Retina (tissue), 1 donor: Measurements from ENCODE around the gene ARMC12.
"Not testable (repeated sequence)": the region's sequence is repeated elsewhere in the genome, so short reads cannot be mapped to it uniquely, and the experiment has no call there.

Experiments
- DNase-seq: peaks from one replicate; pipeline ENCODE4 v3.0.0-alpha.2; 2016

The ARMC12 gene, protein sequence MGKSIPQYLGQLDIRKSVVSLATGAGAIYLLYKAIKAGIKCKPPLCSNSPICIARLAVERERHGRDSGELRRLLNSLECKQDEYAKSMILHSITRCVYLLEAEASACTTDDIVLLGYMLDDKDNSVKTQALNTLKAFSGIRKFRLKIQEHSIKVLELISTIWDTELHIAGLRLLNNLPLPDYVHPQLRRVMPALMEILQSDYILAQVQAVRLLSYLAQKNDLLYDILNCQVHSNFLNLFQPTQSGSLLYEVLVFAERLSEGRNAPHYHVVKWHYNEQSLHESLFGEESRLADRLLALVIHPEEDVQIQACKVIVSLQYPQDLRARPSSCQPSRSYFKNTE

DNA sequence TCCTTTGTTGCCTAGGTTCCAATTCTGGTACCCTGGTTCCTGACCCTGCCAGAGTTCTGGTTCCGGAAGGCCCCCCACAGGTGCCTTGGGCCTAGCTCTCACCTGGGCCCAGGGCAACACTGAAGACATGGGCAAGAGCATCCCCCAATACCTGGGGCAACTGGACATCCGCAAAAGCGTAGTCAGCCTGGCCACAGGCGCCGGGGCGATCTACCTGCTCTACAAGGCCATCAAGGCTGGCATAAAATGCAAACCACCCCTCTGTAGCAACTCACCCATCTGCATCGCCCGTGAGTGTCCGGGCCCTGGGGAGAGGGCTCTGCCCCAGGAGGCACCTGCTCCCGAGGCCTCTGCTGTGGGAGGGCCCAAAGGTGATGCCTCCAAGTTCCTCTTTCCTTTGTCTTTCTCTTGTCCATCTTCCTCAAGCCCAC, at the start of gene ARMC12:
Gene ARMC12 (plus strand): TSS at position 51 of the 431 bp plus-strand sequence. CDS start 77 bp downstream, at position 128.
- no peak for DNase-seq

DNA sequence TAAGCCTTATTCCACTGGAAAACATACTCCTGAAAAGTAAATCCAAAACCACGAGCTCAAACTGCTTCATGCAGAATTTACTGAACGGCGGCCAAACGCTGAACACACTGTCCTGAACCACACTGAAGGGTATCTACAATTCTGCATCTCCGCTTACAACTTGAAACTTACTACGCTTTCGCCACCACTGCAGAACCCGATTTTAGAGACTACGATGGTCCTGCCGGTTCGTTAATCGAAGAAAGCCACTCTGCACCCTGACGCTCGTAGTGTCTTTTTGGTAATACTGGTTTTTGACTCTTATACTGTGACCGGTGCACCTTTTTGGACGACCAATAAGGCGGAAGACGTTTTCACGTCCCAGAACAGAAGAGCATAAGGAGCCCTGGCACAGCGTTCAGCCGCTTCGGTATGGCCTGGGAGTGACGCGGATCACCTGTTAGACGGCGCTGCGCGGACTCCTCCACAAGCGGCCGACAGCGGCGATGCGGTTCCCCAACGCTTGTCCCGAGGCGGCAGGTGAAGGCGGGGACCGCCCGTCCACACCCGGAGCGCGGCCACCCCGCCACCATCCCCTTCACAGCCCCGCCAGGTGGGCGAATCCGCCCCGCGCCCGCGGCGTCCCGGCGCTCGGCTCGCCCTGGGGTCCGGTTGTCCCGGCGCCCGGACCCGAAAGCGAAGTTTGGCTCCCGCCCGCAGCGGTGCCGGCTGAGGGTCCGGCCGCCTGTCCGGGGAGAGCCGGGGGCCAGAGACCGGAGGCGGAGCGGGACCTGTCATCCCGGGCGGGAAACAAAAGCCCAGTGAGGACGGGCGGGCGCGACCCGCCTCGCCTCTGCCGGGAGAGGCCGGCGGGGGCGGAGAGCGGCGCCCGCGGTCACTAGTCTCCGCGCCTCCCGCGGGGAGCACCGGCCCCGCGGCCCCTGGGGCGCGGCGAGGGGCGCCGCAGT, 48.9 kb upstream of the ARMC12 start:
- DNase-seq = peak; percentile 71

DNA sequence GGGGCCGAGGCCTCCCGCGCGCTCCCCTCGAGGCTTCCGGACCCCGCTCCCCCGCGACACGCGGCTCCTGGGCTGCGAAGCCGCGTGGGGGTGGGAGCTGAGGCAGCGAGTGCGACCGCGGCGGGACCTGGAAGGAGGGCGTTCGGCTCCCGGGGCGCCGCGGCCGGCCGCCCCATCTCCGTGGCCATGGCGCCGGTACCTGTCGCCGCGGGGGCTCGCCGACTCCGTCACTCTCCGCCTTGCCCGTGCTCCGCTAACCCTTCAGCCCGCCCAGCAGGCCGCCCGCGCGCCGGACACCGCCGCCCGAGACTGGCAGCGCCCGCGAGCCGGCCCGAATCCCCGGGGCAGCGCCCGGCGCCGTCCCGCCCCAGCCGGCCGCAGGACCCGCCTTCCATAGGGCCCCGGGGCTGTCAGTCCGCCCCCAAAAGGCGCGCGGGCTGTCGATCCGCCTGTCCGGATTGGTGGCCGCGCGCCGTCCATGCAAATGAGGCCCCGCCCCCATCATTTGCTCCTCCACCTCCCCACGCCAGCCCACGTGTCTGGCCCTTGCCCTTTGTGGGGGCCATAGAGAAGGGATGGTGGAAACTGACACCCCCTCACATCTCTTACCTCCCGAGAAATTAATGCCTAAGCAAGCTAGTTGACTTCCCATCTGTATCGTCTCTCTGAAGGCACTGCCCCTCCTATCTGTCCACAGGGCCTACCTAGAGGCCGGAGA, 48.1 kb upstream of the ARMC12 start, which contains the start of gene FKBP5:
Gene FKBP5 (minus strand): TSS at position 311 of the 718 bp plus-strand sequence. CDS start 46,091 bp downstream, outside the sequence.
- DNase-seq = peak; percentile 85

DNA sequence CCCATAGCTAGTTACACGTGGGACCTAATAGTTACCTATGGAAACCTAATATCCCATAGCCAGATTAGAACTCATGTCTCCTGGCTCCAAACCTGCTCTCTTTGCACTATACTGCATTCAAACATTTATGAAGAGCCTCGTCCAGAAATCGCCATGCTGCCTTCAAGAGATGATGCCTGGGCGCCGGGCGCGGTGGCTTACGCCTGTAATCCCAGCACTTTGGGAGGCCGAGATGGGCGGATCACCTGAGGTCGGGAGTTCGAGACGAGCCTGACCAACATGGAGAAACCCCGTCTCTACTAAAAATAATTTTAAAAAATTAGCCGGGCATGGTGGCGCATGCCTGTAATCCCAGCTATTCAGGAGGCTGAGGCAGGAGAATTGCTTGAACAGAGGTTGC, 46.8 kb upstream of the ARMC12 start:
- DNase-seq = not testable (repeated sequence)

DNA sequence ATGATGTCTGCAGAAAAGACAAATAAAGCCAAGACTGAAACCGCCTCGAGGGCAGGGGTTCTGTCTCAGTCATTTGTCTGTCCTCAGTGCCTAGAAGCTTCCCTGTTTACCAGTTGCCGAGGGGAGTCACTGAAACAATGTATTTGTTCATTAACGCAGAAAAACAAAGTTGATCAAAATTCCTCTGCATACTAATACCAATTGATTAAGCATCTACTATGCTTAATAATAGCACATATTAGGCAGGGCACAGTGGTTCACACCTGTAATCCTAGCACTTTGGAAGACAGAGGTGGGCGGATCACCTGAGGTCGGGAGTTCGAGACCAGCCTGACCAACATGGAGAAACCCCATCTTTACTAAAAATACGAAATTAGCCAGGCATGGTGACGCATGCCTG, 46.3 kb upstream of the ARMC12 start:
- DNase-seq = no peak

DNA sequence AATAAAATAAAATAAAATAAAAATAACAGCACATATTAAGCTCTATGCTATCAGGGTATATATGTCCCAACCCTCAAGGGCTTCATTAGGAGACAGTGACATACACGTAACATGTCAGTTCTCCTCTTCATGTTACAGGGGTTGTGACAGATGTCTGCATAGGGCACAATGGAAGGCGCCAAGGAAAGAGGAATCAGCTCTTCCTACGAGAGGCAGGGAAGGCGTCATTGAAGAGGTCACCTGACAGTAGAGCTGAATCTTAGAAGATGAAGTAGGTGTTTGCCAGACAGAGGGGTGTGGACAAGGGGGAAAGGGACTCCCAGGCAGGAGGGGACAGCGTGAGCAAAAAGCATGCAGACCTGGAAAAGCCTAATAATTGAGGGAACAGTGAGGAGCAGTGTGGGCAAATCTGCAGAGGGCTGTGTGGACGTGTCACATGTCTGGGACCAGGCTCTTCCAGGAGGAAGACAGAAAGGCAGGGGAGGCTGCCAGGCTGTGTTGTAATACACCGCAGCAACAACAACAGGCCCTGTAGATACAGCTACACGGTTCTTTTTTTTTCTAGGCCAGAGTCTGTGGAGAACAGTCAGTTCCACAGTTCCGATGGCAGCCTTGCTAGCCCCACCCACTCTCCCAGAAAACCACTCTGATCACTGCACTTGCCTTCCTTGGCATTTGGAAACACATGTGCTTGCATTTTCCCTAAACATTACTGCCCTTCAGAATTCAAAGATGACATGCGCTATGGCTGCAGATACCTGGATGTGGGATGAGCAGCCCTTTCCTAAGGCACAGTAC, 45.6 kb upstream of the ARMC12 start:
- DNase-seq = no peak

DNA sequence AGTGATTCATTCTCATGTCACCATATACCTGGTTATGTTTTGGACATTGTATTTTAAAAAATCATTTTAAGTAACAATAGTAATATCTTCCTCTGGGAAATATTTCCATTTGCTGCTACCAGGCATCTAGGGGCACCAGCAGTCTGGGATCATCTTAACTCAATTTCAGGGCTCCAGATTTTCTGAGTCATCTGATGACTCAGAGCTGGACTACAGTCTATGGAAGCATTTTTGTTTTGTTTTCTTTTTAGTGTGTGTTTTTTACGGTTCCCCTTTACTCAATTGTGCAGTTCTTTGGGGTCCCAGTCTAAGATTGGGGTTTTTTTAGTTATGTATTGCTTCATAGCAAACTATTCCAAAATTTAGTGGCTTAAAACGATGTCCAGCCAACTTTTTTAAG, 42.4 kb upstream of the ARMC12 start:
- no peak for DNase-seq

DNA sequence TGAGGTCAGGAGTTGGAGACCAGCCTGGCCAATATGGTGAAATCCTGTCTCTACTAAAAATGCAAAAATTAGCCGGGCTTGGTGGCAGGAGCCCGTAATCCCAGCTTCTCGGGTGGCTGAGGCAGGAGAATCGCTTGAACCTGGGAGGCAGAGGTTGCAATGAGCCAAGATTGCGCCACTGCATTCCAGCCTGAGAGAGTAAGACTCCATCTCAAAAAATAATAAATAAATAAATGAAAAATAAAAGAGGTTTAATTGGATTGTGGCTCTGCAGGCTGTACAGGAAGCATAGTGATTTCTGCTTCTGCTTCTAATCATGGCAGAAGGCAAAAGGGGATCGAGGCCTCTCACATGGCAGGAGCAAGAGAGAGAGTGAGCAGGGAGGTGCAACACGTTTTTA, 38.4 kb upstream of the ARMC12 start:
- DNase-seq = not testable (repeated sequence)

DNA sequence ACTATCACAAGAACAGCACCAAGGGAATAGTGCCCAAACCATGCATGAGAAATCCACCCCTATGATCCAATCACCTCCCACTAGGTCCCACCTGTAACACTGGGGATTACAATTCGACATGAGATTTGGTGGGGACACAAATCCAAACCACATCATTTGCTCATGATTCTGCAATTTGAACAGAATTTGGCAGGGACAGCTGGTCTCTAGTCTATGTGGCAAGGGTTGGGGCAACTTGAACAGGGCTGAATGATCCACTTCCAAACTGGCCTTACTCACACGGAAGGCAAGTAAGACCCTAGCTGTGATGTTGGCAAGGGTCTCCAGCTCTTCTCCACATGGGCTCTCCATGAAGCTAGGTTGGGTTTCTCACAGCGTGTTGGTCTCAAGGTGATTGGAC, 38.0 kb upstream of the ARMC12 start:
- DNase-seq = no peak

DNA sequence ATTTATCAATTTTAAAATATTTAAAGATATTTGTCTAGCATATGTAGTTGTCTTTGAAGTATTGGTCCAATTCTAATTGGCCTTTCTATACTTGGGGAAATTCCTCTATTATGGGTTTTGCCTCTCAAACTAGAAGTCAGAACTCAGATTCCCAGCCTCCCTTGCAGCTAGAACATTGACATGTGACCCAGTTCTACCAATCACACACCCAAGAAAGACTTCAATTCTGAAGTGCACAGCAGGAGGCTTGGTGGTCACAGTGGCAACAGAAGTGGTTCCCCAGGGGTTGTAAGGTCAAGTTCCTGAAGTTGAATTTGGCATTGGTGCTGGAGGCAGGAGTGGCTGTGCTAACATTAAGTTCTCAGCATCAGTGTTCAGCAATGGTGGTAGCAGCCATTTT, 33.3 kb upstream of the ARMC12 start:
- no peak for DNase-seq

DNA sequence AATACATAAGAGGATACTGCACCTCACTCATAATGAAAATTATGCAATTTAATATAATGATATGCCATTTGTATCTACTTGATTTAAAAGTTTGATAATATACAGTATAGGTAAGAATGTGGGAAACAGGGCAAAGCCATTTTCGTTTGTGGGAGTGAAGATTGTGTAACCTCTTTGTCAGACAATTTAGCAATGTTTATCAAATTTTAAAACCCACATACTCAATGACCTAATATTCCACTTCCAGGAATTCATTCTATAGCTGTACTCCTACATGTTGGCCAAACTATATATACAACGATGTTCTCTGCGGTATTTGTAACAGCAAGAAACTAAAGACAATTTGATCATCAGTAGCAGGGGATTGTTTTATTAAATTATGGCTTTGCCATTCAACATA, 30.4 kb upstream of the ARMC12 start:
- DNase-seq = no peak

DNA sequence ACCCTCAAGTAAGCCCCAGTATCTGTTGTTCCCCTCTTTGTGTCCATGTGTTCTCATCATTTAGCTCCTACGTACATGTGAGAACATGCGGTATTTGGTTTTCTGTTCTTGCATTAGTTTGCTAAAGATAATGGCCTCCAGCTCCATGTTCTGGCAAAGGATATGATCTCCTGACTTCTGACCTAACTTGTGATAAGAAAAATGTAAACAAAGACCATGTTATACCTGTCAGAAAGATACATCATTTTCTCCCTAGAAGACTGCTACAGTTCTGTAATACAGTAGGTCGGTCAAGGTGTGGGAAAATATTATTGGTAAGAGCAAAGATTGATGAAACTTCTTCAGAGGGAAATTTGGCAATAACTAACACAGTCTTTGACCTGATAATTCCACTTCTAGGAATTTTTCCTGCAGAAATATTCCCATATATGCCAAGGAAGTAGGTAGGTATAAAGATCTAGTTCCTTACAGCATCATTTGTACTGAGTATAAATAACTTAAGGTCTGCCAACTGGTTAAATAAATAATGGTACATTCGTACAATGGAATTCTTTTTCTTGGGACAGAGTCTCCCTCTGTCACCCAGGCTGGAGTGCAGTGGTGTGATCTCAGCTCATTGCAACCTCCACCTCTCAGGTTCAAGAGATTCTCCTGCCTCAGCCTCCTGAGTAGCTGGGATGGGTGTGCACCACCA, 29.0 kb upstream of the ARMC12 start:
- no peak for DNase-seq

DNA sequence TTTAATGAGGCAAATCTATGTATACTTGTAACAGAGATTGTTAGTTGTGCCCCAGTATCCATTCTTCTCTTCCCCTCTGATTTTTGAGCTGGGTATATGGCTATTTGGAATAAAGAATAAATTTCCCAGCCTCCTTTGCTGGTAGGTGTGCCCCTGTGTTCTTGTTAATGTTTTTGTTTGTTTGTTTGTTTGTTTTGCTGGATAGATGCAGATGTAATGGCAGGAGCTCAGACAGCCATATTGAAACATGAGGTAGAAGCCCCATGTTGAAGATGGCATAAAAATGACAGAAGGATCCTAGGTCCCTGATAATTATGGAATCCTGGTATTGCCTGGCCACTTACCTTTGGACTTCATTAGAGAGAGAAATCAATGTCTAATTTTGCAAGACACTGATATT, 28.2 kb upstream of the ARMC12 start:
- DNase-seq = no peak

DNA sequence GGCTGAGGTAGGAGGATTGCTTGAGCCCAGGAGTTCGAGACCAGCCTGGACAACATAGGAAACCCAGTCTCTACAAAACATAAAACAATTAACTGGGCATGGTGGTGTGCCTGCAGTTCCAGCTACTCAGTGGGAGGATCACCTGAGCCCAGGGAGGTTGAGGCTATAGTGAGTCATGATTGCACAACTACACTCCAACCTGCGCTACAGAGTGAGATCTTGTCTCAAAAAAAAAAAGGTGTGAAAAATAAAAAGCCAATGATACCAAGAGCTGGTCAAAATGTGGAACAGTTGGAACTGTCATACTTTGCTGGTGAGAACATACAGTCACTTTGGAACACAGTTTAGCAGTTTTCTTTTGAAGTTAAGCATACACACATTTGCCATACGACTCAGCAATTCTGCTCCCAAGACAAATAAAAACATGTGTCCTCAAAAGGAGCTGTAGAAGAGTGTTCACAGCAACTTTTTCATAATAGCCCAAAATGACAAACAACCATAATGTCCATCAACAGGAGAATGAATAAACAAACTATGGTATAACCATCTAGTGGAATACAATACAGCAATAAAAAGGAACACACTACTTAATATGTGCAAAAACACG, 26.5 kb upstream of the ARMC12 start:
- DNase-seq = no peak

DNA sequence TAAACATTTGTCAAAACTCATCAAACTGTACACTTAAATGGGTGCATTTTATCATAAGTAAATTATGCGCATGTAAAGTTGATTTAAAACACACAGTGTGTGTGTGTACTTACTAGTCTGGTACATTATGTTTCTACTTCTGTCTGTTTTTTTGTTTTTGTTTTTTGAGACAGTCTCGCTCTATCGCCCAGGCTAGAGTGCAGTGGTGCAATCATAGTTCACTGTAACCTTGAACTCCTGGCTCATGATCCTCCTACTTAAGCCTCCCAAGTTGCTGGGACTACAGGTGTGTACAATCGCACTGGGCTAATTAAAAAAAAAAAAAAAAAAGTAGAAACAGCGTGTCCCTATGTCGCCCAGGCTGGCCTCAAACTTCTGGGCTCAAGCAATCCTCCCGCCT, 25.1 kb upstream of the ARMC12 start:
- DNase-seq = no peak

DNA sequence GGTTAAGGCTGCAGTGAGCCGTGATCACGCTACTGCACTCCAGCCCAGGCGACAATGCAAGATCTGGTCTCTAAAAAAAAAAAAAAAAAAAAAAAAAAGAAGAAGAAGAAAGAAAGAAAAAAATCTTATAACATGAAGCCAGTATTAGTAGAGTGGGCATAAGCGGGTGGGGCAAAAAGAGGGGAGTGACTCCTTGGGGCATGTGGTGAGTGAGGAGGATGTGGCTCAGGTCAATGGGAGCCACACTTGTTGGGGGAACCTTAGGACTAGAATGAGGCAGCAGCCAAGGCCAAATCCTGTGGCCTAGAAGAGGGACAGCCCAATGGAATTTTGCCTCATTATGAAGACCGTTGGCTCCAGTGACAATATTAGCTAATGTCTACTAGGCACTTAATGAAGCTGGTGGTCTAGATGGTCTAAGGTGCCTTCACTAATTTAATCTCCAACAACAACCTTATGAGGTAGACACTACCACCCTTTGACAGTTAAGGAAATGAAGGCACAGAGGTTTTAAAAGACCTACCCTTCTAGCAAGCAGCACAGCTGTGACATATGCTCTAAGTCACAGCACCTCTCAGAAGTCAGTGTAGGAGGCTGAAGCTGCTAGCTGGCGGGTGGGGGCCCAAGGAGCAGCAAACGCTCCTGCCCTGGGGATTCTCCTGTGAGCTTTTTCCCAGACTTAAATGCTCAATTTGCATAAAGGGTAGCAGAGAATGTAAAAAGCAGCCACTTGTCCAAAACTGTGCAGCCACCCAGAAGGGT, 23.6 kb upstream of the ARMC12 start:
- no peak for DNase-seq

DNA sequence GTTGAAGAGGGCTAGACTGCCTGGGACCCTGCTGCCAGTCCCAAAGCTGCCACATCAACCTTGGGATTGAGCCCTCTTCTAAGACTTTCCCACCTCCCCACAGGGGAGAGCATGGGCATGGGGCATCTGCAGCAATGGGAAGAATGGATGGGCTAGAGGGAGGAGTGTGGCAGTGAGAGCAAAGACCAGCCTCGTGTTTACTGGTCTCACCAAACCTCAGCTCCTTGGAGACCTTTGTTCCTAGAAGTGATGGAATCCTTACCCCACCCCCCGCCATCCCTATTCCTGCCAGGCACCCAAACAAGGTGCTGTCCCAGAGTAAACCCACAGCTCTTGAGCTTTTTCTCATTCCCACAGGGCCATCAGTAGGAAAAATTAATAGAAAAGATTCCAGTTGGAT, 20.0 kb upstream of the ARMC12 start:
- DNase-seq = no peak

DNA sequence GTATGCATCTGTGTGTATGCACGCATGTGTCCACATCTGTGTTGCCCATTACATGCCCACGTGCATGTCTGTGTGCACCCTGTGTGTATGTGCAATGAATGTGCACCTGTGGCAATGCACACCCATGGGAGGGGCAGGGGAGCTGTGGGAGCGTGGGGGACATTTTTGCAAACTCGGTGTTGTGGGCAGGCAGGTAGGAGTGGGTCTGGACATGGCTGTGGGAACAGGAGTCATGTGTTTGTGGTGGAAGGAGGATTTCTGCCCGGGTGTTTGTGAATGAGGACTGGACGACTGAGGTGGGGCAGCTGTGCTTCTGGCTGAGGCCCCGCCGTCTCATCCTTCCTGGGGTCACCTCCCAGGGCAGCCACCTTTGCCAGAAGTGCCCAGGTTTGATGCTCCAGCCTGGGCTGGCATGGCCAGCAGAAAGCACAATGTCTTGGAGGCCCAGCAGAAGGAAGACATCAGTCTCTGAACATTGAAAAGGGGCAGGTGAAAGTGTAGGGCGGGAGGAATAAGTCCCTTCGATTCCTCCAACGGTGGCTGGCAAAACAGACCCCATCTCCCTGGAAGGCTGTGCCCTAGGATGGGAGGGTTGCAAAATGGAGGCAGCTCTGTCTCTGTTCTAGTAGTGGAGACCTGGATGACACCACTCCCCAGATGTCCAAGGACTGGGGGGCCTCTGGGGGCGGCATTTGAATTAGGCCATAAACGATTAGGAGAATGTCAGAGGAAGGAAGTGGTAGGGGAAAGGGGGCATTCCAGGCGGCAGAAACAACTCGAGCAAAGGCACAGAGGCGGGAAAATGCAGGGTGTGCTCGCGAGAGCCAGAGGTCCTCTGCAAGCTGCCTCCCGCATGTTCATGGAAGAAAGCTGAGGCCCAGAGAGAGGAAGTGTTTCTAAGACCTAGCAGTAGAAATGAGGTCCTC, 19.1 kb upstream of the ARMC12 start:
- no peak for DNase-seq

DNA sequence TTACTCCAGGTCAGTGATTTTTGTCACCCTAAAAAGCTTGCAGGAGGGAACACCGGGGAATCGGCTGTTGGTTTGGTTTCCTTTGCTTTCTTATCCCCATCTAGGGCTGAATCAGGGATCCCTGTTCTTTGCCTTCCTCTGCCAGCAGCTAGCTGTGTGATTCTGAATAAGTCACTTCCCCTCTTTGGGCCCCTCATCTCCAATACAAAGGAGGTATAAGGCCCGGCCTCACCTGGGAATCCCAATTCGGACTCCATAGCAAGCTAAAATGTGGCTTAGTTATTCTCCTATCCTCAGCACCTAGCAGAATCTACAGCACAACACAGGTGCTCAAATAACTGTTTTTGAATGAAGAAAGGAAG, 18.5 kb upstream of the ARMC12 start:
- no peak for DNase-seq
